HG02981 (cell line): ENCODE measurements around the gene ZNF780A.
"Not testable (repeated sequence)": the region's sequence is repeated elsewhere in the genome, so short reads cannot be mapped to it uniquely, and the experiment has no call there.

ENCODE experiments used
- ATAC-seq: cut with Tn5 transposase; IDR thresholded peaks from one replicate; pipeline ENCODE4 v1.9.1; 2021; ENCODE audit warnings: mild to moderate bottlenecking, moderate library complexity; ENCODE audit not compliant: unreplicated experiment

Gene ZNF780A

DNA sequence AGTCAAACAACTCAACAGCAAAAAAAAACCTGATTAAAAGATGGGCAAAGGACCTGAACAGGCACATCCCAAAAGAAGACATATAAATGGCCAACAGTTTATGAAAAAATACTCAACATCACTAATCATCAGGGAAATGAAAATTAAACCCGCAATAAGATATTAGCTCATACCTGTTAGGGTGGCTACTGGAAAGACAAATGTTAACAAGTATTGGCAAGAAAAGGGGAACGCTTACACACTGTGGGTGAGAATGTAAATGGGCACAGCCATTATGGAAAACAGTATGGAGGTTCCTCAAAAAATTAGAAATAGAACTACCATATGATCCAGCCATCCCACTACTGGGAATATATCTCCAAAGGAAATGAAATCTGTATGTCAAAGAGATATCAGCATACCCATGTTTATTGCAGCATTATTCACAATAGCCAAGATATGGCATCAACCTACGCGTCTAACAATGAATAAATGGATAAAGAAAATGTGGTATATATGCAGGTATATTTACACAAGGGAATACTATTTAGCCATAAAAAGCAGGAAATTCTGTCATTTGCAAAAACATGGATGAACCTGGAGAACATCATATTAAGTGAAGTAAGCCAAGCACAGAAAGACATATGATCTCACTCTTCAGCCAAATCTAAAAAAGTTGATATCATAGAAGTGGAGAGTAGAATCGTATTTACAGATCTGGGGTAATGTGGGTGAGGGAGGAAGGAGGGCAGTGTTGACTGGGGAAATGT, 2.3 kb downstream of the ZNF780A start:
- no peak for ATAC-seq

- ATAC-seq: no peak
Measured at GRCh38 chr19:40084948-40085347, 5.8 kb downstream of the ZNF780A start.

- ATAC-seq: no peak
Measured at GRCh38 chr19:40081411-40081810, 9.3 kb downstream of the ZNF780A start.

DNA sequence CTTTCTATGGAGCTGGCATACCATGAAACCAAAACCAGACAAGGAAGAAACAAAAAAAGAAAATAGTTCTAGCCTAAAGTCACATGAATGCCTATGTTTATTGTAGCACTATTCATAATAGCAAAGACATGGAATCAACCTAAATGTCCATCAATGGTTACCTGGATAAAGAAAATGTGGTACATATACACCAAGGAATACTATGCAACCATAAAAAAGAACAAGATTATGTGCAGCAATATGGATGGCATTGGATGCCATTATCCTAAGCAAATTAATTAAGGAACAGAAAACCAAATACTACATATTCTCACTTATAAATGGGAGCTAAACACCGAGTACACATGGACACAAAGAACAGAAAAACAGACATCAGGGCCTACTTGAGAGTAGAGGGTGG, 10.5 kb downstream of the ZNF780A start:
- ATAC-seq: no peak

GRCh38 chr19:40078377-40078776, 12.4 kb downstream of the ZNF780A start:
- ATAC-seq: no peak

GRCh38 chr19:40070058-40070457, 20.7 kb downstream of the ZNF780A start:
- ATAC-seq: no peak

DNA sequence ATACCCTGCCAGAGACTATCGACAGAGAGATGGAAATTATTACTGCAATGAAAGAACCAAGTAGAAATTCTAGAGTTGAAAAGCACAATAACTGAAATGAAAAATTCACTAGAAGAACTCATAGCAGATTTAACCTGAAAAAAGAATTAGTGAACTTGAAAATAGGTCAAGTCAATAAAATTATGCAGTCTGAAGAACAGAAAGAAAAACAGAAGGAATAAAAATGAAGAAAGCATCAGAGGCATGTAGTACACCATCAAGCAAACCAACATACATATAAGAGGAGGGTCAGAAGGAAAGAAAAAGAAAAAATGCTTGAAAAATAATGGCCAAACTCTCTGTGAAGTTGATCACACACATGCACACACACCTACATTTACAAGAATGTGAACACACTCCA, 31.1 kb downstream of the ZNF780A start:
- ATAC-seq: no peak

- ATAC-seq: no peak
Measured at GRCh38 chr19:40057166-40057565, 33.6 kb downstream of the ZNF780A start.

- ATAC-seq: no peak
Measured at GRCh38 chr19:40056505-40056904, 34.2 kb downstream of the ZNF780A start.

DNA sequence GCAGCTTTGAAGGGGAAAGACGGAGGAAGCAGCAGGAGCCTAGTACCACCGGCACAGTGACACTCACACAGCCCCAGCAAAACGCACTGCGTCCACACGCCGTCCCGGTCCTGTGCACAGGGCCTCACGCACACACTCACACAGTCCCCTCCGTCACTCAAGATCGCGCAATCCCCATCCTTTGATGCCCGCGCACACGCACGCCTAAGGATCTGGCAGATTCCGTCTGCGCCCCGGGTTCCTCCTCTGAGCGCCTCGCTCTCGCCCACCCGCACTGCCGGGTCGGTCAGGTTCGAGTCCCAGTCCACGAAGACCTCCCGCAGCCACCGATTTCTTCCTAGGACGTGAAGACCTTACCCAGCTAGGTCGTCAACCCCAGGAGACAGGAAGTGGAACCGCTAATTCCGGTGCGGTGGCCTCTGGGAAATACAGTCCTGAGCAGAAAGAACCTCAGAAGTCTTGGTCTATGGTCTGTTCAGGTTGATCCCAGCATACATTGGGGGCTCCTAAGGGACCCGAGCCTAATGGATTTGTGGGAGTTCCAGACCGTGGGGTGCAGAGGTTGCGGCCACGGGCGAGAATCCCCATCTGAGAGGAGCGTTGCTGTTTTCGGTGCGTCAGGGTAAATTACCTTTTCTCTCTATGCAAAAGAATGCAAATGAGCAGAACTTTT, 34.8 kb downstream of the ZNF780A start, which contains the start of gene ZNF780B:
ZNF780B (minus strand) TSS at position 400 of the 673 bp plus-strand sequence. CDS start 5,899 bp downstream, outside the sequence.
- ATAC-seq: peak; percentile 64

DNA sequence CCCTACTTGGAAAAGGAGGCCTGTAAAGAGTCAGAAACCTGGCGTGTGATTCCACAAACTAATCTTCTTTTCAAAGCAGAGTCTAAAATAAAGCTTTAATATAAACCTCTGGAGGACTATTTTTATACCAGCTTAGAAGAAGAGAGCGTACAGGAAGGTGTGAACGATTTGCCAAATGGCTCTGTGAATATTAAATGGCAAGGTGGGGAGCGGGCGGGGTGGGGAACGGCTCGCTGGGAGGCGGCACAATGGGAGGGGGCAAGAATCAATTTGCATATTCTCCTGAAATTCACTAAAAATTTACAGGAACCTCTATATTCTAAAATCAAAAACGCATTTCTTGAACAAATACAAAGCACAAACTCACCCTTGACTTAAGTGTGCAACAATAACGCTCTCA, 35.7 kb downstream of the ZNF780A start:
- no peak for ATAC-seq

DNA sequence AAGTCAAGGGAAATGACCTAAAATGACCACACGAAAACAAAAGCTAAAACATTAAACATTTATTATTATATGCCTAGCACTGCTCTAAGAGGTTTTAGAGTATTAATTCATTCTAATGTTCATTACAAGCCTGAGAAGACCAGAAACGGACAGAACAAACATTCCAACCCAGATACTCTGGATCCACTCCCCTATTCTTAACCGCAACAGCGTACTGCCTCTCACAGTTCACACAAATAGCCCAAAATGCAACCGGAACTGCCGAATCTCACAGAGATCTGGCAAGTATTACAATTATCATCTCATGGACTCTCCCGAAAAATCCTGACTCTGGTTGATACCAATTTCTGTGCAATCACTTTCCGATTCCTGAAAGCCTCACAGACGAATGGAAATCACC, 36.1 kb downstream of the ZNF780A start:
- ATAC-seq: no peak

GRCh38 chr19:40053491-40053890, 37.3 kb downstream of the ZNF780A start:
- ATAC-seq: no peak

GRCh38 chr19:40041718-40042117, 49.0 kb downstream of the ZNF780A start:
- not testable (repeated sequence) for ATAC-seq

GRCh38 chr19:40038047-40038446, 52.7 kb downstream of the ZNF780A start:
- ATAC-seq: not testable (repeated sequence)

- ATAC-seq: no peak
Measured at GRCh38 chr19:40035996-40036395, 54.7 kb downstream of the ZNF780A start.

DNA sequence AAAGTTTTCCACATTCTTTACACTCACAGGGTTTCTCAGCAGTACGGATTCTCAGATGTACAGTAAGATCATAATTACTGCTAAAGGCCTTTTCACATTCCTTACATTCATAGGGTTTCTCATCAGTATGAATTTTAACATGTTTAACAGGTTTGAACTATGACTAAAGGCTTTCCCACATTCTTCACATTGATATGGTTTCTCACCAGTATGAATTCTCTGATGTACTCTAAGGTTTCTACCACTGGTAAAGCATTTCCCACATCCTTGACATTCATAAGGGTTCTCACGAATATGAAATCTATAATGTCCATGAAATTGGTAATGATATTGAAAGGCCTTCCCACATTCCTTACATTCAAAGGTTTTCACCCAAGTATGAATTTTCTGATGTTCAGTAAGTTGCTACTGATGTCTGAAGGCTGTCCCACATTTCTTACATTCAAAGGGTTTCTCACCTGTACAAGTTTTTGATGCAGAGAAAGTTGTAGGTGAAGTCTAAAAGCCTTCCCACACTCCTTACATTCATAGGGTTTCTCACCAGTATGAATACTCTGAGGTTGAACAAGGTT, 56.7 kb downstream of the ZNF780A start:
- ATAC-seq: no peak

- ATAC-seq: no peak
Measured at GRCh38 chr19:40026597-40026970, 64.2 kb downstream of the ZNF780A start.

GRCh38 chr19:40025938-40026596, 64.7 kb downstream of the ZNF780A start:
- no peak for ATAC-seq

- no peak for ATAC-seq
Measured at GRCh38 chr19:40023969-40024368, 66.8 kb downstream of the ZNF780A start.
